K562 (cell line): ENCODE measurements around the gene ABCA7. TPM values are rescaled to one million over a fixed set of nuclear protein-coding genes. Genes with fewer than 3 reads are reported as not detected.

Source experiments
- HDAC1 ChIP-seq, 2 experiments: fragments of 450-650 bp; IDR thresholded peaks; 2 replicates each; pipeline ENCODE4 v1.6.1; 2016 to 2017; ENCODE audit warnings: inconsistent platforms in 1 of 2, mild to moderate bottlenecking in 1 of 2, moderate library complexity in 1 of 2
- MAX ChIP-seq: sonication (generic); formaldehyde crosslinking; IDR thresholded peaks from 2 replicates; pipeline ENCODE4 v1.9.0; 2022; ENCODE audit warnings: mild to moderate bottlenecking, missing genetic modification reagents
- MED1 ChIP-seq: sonication (generic); formaldehyde crosslinking; IDR thresholded peaks from 2 replicates; pipeline ENCODE4 v1.8.1; 2023; ENCODE audit warnings: missing genetic modification reagents, borderline replicate concordance
- MGA ChIP-seq: fragments of 450-650 bp; IDR thresholded peaks from 2 replicates; pipeline ENCODE4 v1.6.1; 2016; ENCODE audit warnings: mild to moderate bottlenecking, moderate library complexity
- MITF ChIP-seq: IDR thresholded peaks from 2 replicates; pipeline ENCODE4 v1.6.1; 2014; ENCODE audit warnings: antibody characterized with exemption
- NR0B1 ChIP-seq: fragments of 450-650 bp; IDR thresholded peaks from one replicate; pipeline ENCODE4 v1.6.1; 2018; ENCODE audit warnings: mild to moderate bottlenecking, moderate library complexity; ENCODE audit not compliant: partially characterized antibody
- RBM25 ChIP-seq: fragments of 200-400 bp; formaldehyde crosslinking; IDR thresholded peaks from 2 replicates; pipeline ENCODE4 v1.6.1; 2018; ENCODE audit warnings: low read length, low read depth, moderate library complexity; ENCODE audit not compliant: severe bottlenecking
- SMAD2 ChIP-seq: fragments of 150-350 bp; IDR thresholded peaks from 2 replicates; pipeline ENCODE4 v1.6.1; 2014; ENCODE audit warnings: low read depth, mild to moderate bottlenecking, low read length
- SP1 ChIP-seq: sonication (generic); formaldehyde crosslinking; IDR thresholded peaks from 2 replicates; pipeline ENCODE4 v1.8.1; 2022; ENCODE audit warnings: mild to moderate bottlenecking, missing genetic modification reagents
- XRCC3 ChIP-seq: fragments of 450-650 bp; IDR thresholded peaks from 2 replicates; pipeline ENCODE4 v1.6.1; 2017; ENCODE audit warnings: mild to moderate bottlenecking, moderate library complexity
- XRCC4 ChIP-seq: IDR thresholded peaks from one replicate; pipeline ENCODE4 v1.6.1; 2011; ENCODE audit not compliant: insufficient read depth, insufficient read length; ENCODE audit errors: extremely low read depth
- ZNF239 ChIP-seq: fragments of 250-450 bp; sonication (Bioruptor Pico); IDR thresholded peaks from 2 replicates; pipeline ENCODE4 v1.4.0; 2020; ENCODE audit warnings: mild to moderate bottlenecking
- ZNF586 ChIP-seq: fragments of 450-650 bp; formaldehyde crosslinking; conservative IDR thresholded peaks from 2 replicates; pipeline ENCODE4 v1.4.0; 2020; ENCODE audit warnings: mild to moderate bottlenecking, moderate library complexity
- polyA plus RNA-seq, 8 experiments: library from polyadenylated mRNA; depleted of rRNA in 4 of 8; stranded (reverse) in 5 of 8; unstranded in 3 of 8; fragments of >200 nt; fragmentation: Nextera tagmentation in 2 of 8; fragmentation: Illumina TruSeq in 1 of 8; extraction: Ambion mirVana in 2 of 8; extraction: Trizol in 1 of 8; gene quantifications; 2 replicates each; pipeline versions ENCODE4 v1.2.1 to v1.2.3, GENCODE V29; 2011 to 2014; ENCODE audit warnings: inconsistent platforms in 1 of 8, missing spikeins in 1 of 8
- total RNA-seq, 7 experiments: library from RNA; depleted of rRNA in 6 of 7; stranded (reverse); fragments of >200 nt in 6 of 7; fragmentation: Illumina TruSeq in 2 of 7; extraction: Trizol in 2 of 7; gene quantifications; 2 replicates each; pipeline versions ENCODE4 v1.2.1 to v1.2.3, GENCODE V29; 2011 to 2021; ENCODE audit warnings: low replicate concordance in 1 of 7

The ABCA7 gene
- total and polyA plus RNA-seq, 9 of the 15 experiments (the other 6 are each of a cell fraction or from before 2014, with no cell fraction given) = 2.3 to 96.1 (median 31.2) TPM

GRCh38 chr19:1040476-1041271 is 767 bp downstream of the ABCA7 start (continued):
- TF ChIP-seq RBM25 = peak; percentile 93
- TF ChIP-seq MED1 (CRISPR knock-in tag) = no peak
- TF ChIP-seq XRCC3 = no peak
- TF ChIP-seq MITF = no peak
- no peak for TF ChIP-seq ZNF239 (CRISPR knock-in tag)
- TF ChIP-seq ZNF586 = no peak
- TF ChIP-seq XRCC4 = no peak
- TF ChIP-seq MGA = no peak
- no peak for TF ChIP-seq NR0B1
- TF ChIP-seq MAX (CRISPR knock-in tag) = no peak; the same call in 1 of the 2 replicates
- TF ChIP-seq SMAD2 = no peak
- peak; percentile 69 to 83 for TF ChIP-seq HDAC1 (IDR thresholded peaks at IDR 0.05)
- peak; percentile 77 for TF ChIP-seq SP1 (CRISPR knock-in tag)
